ENCODE data around the gene PCSK5. TPM values are rescaled to one million over a fixed set of nuclear protein-coding genes. Genes with fewer than 3 reads are reported as not detected.

PCSK5 gene
- total RNA-seq, 2 donors from 2014 or later: 2.4 to 32.2 TPM

DNA sequence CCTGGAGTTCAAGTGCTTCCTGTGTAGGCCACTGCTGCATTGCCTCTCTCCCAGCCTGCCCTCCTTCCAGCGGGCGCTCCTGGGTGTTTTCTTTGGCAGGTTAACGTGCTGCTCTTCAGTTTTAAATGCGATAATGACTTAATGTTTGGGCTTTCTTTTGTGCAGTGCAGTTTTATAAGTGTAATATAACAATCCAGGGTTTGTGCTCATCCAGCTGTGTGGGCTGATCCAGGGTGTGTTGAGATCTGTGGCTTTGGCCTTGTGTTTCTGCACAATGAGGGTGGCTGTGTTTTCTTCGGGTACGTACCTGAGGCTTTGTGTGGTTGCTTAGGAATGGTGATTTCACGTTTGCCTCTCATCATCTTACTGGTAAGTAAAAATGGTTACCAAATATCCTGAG is 50.6 kb downstream of the PCSK5 start:
- TF ChIP-seq, protein P1, sequence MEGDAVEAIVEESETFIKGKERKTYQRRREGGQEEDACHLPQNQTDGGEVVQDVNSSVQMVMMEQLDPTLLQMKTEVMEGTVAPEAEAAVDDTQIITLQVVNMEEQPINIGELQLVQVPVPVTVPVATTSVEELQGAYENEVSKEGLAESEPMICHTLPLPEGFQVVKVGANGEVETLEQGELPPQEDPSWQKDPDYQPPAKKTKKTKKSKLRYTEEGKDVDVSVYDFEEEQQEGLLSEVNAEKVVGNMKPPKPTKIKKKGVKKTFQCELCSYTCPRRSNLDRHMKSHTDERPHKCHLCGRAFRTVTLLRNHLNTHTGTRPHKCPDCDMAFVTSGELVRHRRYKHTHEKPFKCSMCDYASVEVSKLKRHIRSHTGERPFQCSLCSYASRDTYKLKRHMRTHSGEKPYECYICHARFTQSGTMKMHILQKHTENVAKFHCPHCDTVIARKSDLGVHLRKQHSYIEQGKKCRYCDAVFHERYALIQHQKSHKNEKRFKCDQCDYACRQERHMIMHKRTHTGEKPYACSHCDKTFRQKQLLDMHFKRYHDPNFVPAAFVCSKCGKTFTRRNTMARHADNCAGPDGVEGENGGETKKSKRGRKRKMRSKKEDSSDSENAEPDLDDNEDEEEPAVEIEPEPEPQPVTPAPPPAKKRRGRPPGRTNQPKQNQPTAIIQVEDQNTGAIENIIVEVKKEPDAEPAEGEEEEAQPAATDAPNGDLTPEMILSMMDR (IDR thresholded peaks at IDR 0.05): no peak
- no peak for TF ChIP-seq POLR2AphosphoS5 (IDR thresholded peaks at IDR 0.05)
- no peak for TF ChIP-seq POLR2A (IDR thresholded peaks at IDR 0.05)
- no peaks in the 10 kb centered on the region for H3K27me3 ChIP-seq (replicated peaks; ENCODE audit: insufficient read depth)
- no peaks in the 10 kb centered on the region for H3K36me3 ChIP-seq
- H3K4me1 ChIP-seq (replicated peaks): no peaks in the 10 kb centered on the region
- H3K9me3 ChIP-seq: no peaks in the 10 kb centered on the region
- H3K27ac ChIP-seq: no peak overlapping the region
- intact Hi-C loops (cut with DNase I): no loop called here
- DNase-seq (ENCODE audit: low spot score): no peak
- H3K4me3 ChIP-seq: no peak overlapping the region
- 15% methylated on average over 7 of the region's 7 CpGs for WGBS

DNA sequence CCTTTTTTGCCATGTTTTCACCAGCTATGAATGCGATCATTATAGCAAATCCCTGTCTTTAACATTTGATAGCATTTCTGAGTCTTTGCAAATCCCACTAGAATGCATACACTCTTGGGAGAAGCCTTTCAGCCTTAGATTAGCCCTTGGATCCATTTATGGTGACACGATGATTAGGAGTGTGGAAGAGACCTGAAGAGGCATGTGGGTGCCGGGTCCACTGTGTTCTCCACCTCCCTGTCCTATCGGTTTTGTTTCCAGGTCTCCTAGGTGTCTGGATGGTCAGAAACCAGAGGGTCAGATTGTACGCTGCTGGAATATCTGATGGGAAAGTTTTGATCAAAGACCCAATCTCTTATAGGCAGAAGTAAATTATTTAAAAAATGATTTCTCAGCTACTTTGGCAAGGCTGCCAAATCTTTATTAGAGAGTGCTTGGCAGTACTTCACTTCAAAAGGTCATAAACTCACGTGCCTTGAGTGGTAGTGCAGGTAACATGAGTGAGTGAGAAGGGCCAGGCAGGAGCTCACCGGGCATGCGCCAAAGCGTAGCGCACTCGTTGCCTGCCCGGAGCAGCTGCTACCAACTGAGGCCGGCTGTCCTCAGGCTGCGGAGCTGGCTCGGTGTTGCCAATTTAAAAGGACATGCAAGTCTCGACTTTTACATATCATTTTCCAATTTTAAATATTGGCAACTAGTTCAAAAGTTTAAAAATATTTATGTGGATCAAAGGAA is 51.3 kb downstream of the PCSK5 start:
- TF ChIP-seq, protein P1 (IDR thresholded peaks at IDR 0.05): no peak
- TF ChIP-seq POLR2AphosphoS5 (IDR thresholded peaks at IDR 0.05) (no peak), POLR2A (IDR thresholded peaks at IDR 0.05) (no peak)
- WGBS: 61% methylated on average over 16 of the region's 16 CpGs

DNA sequence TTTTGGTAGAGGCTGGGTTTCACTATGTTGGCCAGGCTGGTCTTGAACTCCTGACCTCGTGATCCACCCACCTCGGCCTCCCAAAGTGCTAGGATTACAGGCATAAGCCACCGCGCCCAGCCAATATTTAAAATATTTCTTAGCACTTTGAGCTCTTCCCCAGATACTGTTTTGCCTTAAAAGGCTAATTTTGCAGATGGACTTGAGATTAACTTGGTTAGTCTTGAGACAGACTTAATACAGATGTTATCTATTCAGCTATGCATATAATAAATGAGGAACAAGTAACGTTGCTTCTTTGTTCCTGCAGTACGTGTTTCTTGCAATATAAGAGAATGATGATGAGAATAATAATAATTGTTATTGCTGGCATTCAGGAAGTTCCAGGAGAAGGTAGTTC is 56.3 kb downstream of the PCSK5 start:
- no peaks in the 10 kb centered on the region for H3K9me3 ChIP-seq
- no peak for DNase-seq (ENCODE audit: low spot score)
- H3K27ac ChIP-seq: no peak overlapping the region
- H3K36me3 ChIP-seq: no peaks in the 10 kb centered on the region
- H3K4me3 ChIP-seq: no peak overlapping the region
- no peak for TF ChIP-seq POLR2AphosphoS5 (IDR thresholded peaks at IDR 0.05)
- TF ChIP-seq POLR2A (IDR thresholded peaks at IDR 0.05): no peak
- TF ChIP-seq, protein P1 (IDR thresholded peaks at IDR 0.05): no peak
- H3K27me3 ChIP-seq (replicated peaks; ENCODE audit: insufficient read depth): no peaks in the 10 kb centered on the region
- no peaks in the 10 kb centered on the region for H3K4me1 ChIP-seq (replicated peaks)
- 89% methylated on average over 6 of the region's 6 CpGs for WGBS
- intact Hi-C loops (cut with DNase I): no loop called here

More for the DNA sequence above, 51.3 kb downstream of the PCSK5 start:
- H3K36me3 ChIP-seq: no peaks in the 10 kb centered on the region
- intact Hi-C loops (cut with DNase I): no loop called here
- H3K27ac ChIP-seq: no peak overlapping the region
- H3K27me3 ChIP-seq (replicated peaks; ENCODE audit: insufficient read depth): no peaks in the 10 kb centered on the region
- no peaks in the 10 kb centered on the region for H3K9me3 ChIP-seq
- no peaks in the 10 kb centered on the region for H3K4me1 ChIP-seq (replicated peaks)
- DNase-seq (ENCODE audit: low spot score): no peak
- H3K4me3 ChIP-seq: no peak overlapping the region

DNA sequence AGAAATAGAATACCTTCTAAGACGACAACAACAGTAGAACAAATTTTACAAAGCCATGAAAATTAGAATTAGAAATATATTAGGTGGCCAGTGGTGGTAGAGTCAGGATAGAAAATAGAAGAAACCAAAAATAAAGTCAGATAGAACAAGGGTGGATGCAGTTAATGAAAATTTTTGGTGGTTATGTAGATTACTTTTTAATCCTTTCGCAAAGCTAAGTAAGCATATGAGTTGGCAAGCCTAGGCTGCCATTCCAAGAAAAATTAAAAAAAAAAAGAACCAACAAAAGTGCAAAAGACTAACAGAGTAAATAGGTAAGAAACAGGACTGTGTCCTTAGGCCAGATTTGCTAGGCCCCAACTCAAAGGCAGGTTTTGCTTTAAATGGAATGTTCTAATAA is 56.8 kb downstream of the PCSK5 start:
- intact Hi-C loops (cut with DNase I): no loop called here
- H3K4me1 ChIP-seq (replicated peaks): no peaks in the 10 kb centered on the region
- no peaks in the 10 kb centered on the region for H3K36me3 ChIP-seq
- no peak overlapping the region for H3K27ac ChIP-seq
- WGBS: 91% methylated on average over 2 of the region's 2 CpGs
- no peak for TF ChIP-seq POLR2A (IDR thresholded peaks at IDR 0.05)
- TF ChIP-seq, protein P1 (IDR thresholded peaks at IDR 0.05): no peak
- TF ChIP-seq POLR2AphosphoS5 (IDR thresholded peaks at IDR 0.05): no peak
- H3K27me3 ChIP-seq (replicated peaks; ENCODE audit: insufficient read depth): no peaks in the 10 kb centered on the region
- no peak for DNase-seq (ENCODE audit: low spot score)
- no peak overlapping the region for H3K4me3 ChIP-seq
- no peaks in the 10 kb centered on the region for H3K9me3 ChIP-seq

DNA sequence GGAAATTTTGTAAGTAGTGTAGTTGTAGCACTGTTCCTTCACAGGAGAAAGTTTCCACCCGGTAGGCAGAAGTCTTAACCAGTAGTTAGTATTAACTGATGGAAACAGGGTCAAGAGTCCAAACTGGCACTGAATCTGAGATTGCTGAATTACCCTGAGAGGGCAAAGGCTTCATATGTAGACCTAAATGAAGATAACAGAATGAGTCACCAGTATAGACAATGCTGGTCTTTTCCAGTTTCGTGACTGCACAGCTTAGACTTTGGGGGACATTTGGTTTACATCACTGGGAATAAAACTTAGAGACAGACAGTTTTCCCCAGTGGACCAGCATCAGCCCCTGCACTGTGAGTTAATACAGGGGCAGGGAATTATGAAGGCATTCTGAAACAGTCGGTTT is 60.5 kb downstream of the PCSK5 start:
- DNase-seq (ENCODE audit: low spot score): no peak
- Histone ChIP-seq H3K27me3 (replicated peaks; ENCODE audit: insufficient read depth) (no peaks in the 10 kb centered on the region), H3K9me3 (no peaks in the 10 kb centered on the region), H3K36me3 (no peaks in the 10 kb centered on the region), H3K27ac (no peak overlapping the region), H3K4me1 (replicated peaks) (no peaks in the 10 kb centered on the region), H3K4me3 (no peak overlapping the region)
- TF ChIP-seq, protein P1 (IDR thresholded peaks at IDR 0.05): no peak
- TF ChIP-seq POLR2A (IDR thresholded peaks at IDR 0.05): no peak
- no peak for TF ChIP-seq POLR2AphosphoS5 (IDR thresholded peaks at IDR 0.05)
- intact Hi-C loops (cut with DNase I): loop anchor here (10.0 kb wide), 1 partner anchor 74 kb away; no protein-coding TSS in a partner anchor
- 85% methylated on average over 3 of the region's 3 CpGs for WGBS

Measured in prostate gland (tissue), 2 donors.